ENCODE measurements around the gene NHSL2.
"Not testable (repeated sequence)": the region's sequence is repeated elsewhere in the genome, so short reads cannot be mapped to it uniquely, and the experiment has no call there.

Gene NHSL2

GRCh38 chrX:71923516-71923915 is 12.9 kb downstream of the NHSL2 start:
- no peak for DNase-seq (ENCODE audit: low spot score)

GRCh38 chrX:71927040-71927439 is 16.4 kb downstream of the NHSL2 start:
- DNase-seq (ENCODE audit: low spot score) = no peak

GRCh38 chrX:71928856-71929255 is 18.2 kb downstream of the NHSL2 start:
- no peak for DNase-seq (ENCODE audit: low spot score)

- no peak for DNase-seq (ENCODE audit: low spot score)
Observed at GRCh38 chrX:71930298-71930697, 19.7 kb downstream of the NHSL2 start.

DNA sequence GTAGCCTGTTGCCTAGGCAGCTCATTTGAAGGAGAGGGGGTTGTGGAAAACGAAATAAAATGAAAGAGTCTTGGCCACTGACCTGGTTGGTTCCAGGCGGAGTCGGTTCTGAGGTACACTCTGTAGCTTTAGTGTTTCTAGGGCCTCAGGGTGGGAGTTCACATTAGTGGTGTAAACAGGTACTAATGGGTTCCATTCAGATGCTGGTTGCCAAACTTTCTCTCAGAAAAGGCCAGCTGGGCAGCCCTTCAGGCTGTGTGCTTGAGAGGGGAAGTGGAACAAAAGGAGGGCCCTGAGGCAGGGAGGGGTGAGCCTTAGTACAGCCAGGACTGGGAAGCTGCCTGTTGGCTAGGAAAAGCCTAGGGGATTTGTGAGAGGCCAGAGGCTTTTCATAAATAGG is 24.8 kb downstream of the NHSL2 start:
- DNase-seq (ENCODE audit: low spot score) = no peak

- DNase-seq (ENCODE audit: low spot score) = no peak
Observed at GRCh38 chrX:71936632-71937031, 26.0 kb downstream of the NHSL2 start.

DNA sequence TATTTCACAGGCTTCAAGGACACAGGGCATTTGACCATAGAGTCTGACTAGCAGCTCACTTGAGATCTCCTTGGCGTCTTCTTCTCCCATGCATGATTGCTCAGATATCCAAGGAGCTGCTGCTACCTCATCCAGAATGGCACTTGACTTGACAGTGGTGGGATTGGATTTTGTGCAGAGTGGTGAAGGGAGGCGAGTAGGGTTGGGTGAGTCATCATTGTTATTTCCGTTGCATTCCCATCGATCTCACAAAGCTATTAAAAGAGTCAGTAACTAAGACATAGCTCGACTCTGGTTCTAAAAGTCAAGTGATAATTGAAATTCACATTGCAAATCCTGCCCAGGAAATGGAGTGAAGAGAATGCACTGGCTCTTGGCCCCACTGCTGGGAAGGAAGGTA is 27.7 kb downstream of the NHSL2 start:
- no peak for DNase-seq (ENCODE audit: low spot score)

DNA sequence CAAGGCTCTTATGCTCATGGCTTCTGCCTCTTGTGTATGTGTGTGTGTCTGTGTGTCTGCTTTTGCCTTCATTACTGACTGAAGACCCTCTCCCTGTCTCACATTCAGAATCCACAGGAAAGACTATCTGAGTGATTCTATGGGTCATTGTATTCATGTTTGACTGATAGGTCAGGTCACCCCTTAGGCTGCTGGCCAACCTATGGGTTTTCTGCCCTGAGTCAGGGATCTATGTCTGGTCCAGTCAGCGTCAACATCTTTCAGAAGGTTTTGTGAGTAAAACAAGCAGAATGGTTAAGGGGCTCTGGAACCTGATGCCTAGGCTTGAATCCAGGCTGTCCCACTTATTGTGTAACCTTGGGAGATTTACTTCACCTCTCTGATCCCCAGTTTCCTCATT is 30.5 kb downstream of the NHSL2 start:
- no peak for DNase-seq (ENCODE audit: low spot score)

GRCh38 chrX:71941776-71942175 is 31.1 kb downstream of the NHSL2 start:
- DNase-seq (ENCODE audit: low spot score) = peak; percentile 68

GRCh38 chrX:71944369-71944768 is 33.7 kb downstream of the NHSL2 start:
- DNase-seq (ENCODE audit: low spot score) = no peak

DNA sequence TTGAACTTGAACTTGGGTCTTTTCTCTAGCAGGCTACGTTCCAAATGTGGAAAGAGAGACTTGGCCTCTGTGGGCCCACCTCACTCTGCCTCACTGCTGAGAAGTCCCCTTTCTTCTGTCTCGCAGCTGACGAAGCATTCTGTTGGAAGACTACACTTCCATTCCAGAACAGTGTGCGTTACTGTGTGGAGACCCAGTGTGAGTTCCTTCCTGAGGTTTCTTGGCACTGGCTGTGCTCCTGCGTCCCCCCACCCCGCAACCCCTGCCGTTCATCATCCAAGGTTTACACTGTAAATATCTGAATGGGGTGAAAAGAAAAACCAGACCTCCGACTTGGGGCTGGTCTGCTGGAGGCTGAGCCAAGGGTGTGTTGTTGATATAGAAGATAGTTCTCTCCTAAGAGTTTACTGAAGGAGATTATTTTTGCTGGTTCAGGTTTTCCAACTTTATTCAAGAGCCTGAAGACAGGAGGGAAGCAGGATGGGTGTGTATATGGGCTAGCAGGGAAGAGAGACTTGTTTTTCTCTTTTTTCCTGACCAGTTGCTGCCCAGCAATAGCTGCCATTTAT is 34.7 kb downstream of the NHSL2 start:
- DNase-seq (ENCODE audit: low spot score) = no peak

GRCh38 chrX:71949363-71949762 is 38.7 kb downstream of the NHSL2 start:
- no peak for DNase-seq (ENCODE audit: low spot score)

DNA sequence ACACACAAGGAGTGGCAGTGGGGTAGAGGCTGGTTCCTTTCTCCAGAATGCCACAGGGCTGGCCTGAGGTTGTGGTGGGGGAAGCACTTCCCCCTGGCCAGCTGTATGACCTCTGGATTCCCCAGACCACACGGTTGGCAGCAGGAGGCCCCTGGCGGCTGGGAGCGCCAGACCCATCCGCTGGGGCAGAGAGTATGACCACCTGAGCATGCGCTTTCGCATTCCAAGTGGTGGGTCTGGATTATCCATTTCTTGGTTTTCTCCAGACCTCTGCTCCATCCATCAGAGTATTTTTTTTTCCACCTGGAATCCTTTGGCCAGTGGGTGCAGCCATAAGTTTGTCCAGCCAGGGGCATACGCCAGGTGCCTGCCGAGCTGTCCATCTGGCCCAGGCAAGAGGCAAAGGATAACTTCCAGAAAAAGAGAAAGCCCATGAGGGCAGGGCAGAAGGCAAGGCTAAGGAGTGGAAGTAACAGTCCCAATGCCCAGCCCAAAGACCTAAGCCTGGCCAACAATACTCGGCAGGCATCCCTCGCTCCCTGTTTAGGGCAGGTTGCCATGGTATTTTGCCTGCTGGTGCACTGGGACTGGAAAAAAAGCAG is 39.3 kb downstream of the NHSL2 start:
- no peak for DNase-seq (ENCODE audit: low spot score)

GRCh38 chrX:71953391-71953790 is 42.7 kb downstream of the NHSL2 start:
- DNase-seq (ENCODE audit: low spot score) = no peak

DNA sequence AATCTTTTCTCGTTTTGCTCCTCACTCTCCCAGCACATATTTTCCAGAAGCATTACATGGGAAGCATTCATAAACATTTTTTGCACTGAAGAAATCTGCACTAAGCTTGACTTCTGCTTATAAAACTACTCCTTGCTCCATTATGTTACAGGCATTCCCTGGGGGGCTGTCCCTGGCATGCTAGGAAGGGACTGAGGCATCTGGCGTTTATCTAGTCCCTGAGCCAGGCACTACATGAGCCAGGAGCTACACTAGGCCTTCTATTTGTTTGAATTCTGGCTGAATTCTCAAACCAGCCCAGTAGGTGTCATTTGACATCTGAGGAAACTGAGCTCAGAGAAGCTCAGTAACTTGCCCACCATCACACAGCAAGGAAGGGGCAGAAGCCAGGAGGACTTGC is 43.3 kb downstream of the NHSL2 start:
- DNase-seq (ENCODE audit: low spot score) = no peak

GRCh38 chrX:71954458-71954857 is 43.8 kb downstream of the NHSL2 start:
- DNase-seq (ENCODE audit: low spot score) = no peak

GRCh38 chrX:71955530-71956120 is 45.0 kb downstream of the NHSL2 start:
- DNase-seq (ENCODE audit: low spot score) = no peak

DNA sequence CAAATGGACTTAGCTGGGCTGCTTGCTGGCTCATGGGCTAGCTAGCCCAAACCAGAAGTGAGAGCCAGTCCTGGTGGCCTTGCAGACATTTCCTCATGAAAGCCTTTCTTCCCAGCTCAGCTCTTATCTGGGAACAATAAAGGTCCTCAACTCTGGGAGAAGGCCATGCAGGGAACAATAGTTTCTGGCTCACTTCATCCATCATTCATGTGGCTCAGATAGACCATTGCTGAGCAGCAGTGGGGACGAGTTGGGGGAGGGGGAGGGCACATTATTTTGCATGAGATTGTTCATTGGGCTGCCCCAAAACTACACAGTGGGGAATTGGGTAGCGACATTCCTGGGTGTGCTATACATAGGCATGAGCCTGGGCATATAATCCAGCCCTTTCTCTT is 47.6 kb downstream of the NHSL2 start:
- DNase-seq (ENCODE audit: low spot score) = no peak

- DNase-seq (ENCODE audit: low spot score) = not testable (repeated sequence)
Observed at GRCh38 chrX:71964184-71964583, 53.5 kb downstream of the NHSL2 start.

DNA sequence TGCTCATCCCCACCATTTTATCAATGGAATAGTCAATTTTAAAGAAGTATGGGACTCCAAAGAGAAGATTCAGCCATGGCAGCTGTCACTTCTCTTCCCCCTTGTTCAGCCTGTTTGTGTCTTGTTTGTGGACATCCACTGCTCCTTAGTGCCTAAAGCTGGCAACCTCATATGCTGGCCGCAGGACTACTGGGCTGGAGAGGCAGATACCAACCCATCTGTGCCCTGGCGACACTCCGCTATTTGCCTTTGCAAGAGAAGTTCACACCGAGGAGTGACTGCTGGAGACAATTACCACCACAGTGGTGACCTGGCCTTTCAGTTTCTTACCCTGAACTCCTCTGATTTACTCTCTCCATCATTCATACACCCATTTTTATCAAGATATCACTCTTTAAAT is 64.3 kb downstream of the NHSL2 start:
- no peak for DNase-seq (ENCODE audit: low spot score)

- no peak for DNase-seq (ENCODE audit: low spot score)
Observed at GRCh38 chrX:71976753-71977152, 66.1 kb downstream of the NHSL2 start.

GRCh38 chrX:71978164-71978563 is 67.5 kb downstream of the NHSL2 start:
- no peak for DNase-seq (ENCODE audit: low spot score)

GRCh38 chrX:71989768-71990426 is 79.3 kb downstream of the NHSL2 start:
- DNase-seq (ENCODE audit: low spot score) = peak; percentile 17
